Natural killer cell (primary cell): ENCODE data around the gene USP33. TPM values are rescaled to one million over a fixed set of nuclear protein-coding genes. Genes with fewer than 3 reads are reported as not detected.
"Not testable (repeated sequence)": the region's sequence is repeated elsewhere in the genome, so short reads cannot be mapped to it uniquely, and the experiment has no call there.

ENCODE experiments used
- ATAC-seq, 3 donors: fragments of 150-1000 bp in 2 of 3; fragments of 200-7000 bp in 1 of 3; cut with Tn5 transposase; 1 replicate in 1 of 3; 2 replicates in 2 of 3; pipeline ENCODE4 v1.10.0; 2021; ENCODE audit warnings: mild to moderate bottlenecking in 2 of 3, moderate library complexity in 2 of 3
- DNase-seq, 2 donors: peaks; one replicate each; pipeline versions ENCODE4 v3.0.0 to v3.0.0-alpha.2; 2013 to 2021; ENCODE audit warnings: mixed read lengths in 1 of 2
- H3K27ac ChIP-seq: one replicate; pipeline ENCODE4 v1.5.1; 2013; ENCODE audit warnings: mild to moderate bottlenecking, low read length
- H3K27me3 ChIP-seq: one replicate; pipeline ENCODE4 v1.6.1; 2013; ENCODE audit warnings: low read length; ENCODE audit not compliant: control insufficient read depth, insufficient read depth
- H3K36me3 ChIP-seq: one replicate; pipeline ENCODE4 v1.6.1; 2013; ENCODE audit warnings: low read length; ENCODE audit not compliant: control insufficient read depth, insufficient read depth
- H3K4me1 ChIP-seq: one replicate; pipeline ENCODE4 v1.6.1; 2013; ENCODE audit warnings: low read length; ENCODE audit not compliant: control insufficient read depth, insufficient read depth
- H3K4me3 ChIP-seq: one replicate; pipeline ENCODE4 v1.5.1; 2013; ENCODE audit warnings: low read length
- H3K9me3 ChIP-seq: one replicate; pipeline ENCODE4 v1.6.1; 2013; ENCODE audit warnings: low read length; ENCODE audit not compliant: control insufficient read depth, insufficient read depth
- H3K27ac Mint-ChIP-seq, 2 donors: one replicate each; pipeline ENCODE4 v1.8.0; 2022; ENCODE audit warnings: mild to moderate bottlenecking in 2 of 2, mixed read lengths in 2 of 2, moderate library complexity in 1 of 2
- H3K27me3 Mint-ChIP-seq, 2 donors: one replicate each; pipeline ENCODE4 v1.8.0; 2022; ENCODE audit warnings: low read depth in 2 of 2, mixed read lengths in 2 of 2
- H3K36me3 Mint-ChIP-seq: one replicate; pipeline ENCODE4 v1.8.0; 2022; ENCODE audit warnings: mixed read lengths
- H3K4me1 Mint-ChIP-seq, 2 donors: one replicate each; pipeline ENCODE4 v1.8.0; 2022; ENCODE audit warnings: mixed read lengths in 2 of 2
- H3K4me3 Mint-ChIP-seq: one replicate; pipeline ENCODE4 v1.8.0; 2022; ENCODE audit warnings: mild to moderate bottlenecking, moderate library complexity, mixed read lengths
- H3K9me3 Mint-ChIP-seq, 2 donors: one replicate each; pipeline ENCODE4 v1.8.0; 2022; ENCODE audit warnings: mixed read lengths in 2 of 2
- WGBS: methylation state at CpG from one replicate; pipeline ENCODE4 v1.1.7; 2013; ENCODE audit warnings: missing lambda C conversion rate; ENCODE audit not compliant: insufficient coverage; 5-methylcytosine and 5-hydroxymethylcytosine counted together
- intact Hi-C: fragments of 100-400 bp; cut with micrococcal nuclease; formaldehyde crosslinking; loops from one replicate; pipeline ENCODE4 v1.14.2; 2022
- total RNA-seq, 4 donors: library from RNA; stranded (reverse); fragments of 120-200 nt in 1 of 4; gene quantifications; one replicate each; pipeline versions ENCODE4 v1.2.3 to v1.2.4, GENCODE V29; 2013 to 2022
- TF ChIP-seq, protein P1 (sequence below): fragments of 200-600 bp; IDR thresholded peaks from one replicate; pipeline ENCODE4 v1.8.0; 2022; ENCODE audit warnings: antibody characterized with exemption

The USP33 gene
- total RNA-seq, 3 donors from 2014 or later (not counting 1 experiment from before 2014, with no cell fraction given), result 88.1 to 112 (median 101) TPM

DNA sequence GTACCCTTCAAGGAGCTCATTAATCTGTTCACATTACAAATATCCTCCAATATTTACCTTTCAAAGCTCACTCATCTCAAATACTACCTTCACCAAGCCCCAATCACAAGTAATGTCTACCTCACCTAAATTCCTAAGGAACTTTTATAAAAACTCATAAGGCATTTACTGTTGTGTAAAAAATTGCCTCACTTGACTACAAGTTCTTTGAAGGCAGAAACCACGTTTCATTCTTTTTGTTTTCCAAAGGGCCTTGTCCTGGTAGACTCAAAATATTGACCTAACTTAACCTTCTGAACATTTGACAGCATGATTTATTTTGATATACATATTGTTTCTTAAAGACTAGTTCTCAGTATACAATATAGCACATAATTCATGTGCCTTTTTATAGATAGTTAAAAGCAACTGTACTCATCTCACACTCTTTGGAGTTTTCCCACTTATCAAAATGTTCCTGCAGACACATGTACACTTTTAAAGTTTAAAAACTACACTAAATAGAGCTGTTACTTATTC is 2.5 kb downstream of the USP33 start:
- Histone ChIP-seq H3K36me3 (no peaks in the 10 kb centered on the region), H3K27ac (no peak overlapping the region), H3K4me3 (no peak overlapping the region), H3K27me3 (no peaks in the 10 kb centered on the region), H3K9me3 (no peaks in the 10 kb centered on the region), H3K4me1 (peaks cover 8% of the 10 kb centered on the region)
- Mint-ChIP-seq H3K27ac (peak overlapping the region; percentile 97), H3K36me3 (no peaks in the 10 kb centered on the region), H3K9me3 (no peaks in the 10 kb centered on the region), H3K4me1 (peaks cover 36 to 41% of the 10 kb centered on the region in 2 donors), H3K4me3 (peak overlapping the region; percentile 76), H3K27me3 (no peaks in the 10 kb centered on the region)
- DNase-seq (no peak), ATAC-seq (no peak)
- intact Hi-C loops, result no loop called here
- TF ChIP-seq, protein P1, sequence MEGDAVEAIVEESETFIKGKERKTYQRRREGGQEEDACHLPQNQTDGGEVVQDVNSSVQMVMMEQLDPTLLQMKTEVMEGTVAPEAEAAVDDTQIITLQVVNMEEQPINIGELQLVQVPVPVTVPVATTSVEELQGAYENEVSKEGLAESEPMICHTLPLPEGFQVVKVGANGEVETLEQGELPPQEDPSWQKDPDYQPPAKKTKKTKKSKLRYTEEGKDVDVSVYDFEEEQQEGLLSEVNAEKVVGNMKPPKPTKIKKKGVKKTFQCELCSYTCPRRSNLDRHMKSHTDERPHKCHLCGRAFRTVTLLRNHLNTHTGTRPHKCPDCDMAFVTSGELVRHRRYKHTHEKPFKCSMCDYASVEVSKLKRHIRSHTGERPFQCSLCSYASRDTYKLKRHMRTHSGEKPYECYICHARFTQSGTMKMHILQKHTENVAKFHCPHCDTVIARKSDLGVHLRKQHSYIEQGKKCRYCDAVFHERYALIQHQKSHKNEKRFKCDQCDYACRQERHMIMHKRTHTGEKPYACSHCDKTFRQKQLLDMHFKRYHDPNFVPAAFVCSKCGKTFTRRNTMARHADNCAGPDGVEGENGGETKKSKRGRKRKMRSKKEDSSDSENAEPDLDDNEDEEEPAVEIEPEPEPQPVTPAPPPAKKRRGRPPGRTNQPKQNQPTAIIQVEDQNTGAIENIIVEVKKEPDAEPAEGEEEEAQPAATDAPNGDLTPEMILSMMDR, result no peak
- WGBS, result 58% methylated on average over 1 of the region's 1 CpG

DNA sequence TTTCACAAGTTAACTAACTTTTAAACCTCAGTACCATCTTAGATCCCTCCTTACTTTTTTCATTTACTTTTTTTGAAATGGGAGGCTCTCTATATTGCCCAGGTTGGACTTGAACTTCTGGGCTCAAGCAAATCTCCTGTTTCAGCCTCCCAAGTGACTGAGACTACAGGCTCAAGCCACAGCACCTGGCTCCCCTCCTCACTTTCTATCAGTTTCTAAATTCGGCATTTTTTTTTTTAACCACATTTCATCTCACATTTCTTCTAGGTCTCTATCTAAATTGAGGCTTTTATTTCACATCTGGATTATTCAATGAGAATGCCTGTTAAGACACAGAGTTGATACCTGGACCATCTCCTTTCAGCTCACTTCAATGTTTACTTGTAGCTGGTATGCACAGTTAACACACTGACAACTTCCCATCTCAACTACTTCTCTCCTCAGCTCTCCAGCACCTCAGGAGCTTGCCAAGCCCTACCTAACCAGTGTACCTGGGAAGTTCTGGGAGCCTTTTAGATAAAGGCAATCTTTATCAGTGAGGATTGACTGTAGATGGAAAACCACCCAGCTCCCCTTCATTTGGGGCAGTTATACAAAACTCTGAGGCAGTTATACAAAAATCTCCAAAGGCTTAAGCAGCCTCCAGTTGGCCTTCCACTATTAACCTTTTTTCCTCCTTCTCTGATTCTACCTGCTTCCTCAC is 3.4 kb downstream of the USP33 start:
- H3K27ac Mint-ChIP-seq, result peak overlapping the region; percentile 97

DNA sequence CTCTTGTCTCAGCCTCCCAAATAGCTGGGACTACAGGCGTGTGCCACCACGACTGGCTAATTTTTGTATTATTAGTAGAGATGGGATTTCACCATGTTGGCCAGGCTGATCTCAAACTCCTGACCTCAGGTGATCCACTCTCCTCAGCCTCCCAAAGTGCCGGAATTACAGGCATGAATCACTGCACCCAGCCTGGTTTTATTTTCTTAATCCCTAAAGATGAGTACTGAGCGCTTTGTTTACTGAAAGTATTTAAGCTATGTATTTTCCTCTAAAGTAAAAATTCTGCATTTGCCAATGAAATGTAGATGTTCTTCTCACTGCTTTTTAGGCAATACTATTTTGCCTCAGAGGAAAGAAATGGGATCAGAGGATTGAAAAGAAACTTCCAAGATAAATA is 10.2 kb downstream of the USP33 start:
- H3K27ac ChIP-seq, intact Hi-C loops, DNase-seq, H3K27me3 Mint-ChIP-seq, H3K4me3 Mint-ChIP-seq, ATAC-seq, H3K4me3 ChIP-seq, H3K27me3 ChIP-seq, H3K36me3 Mint-ChIP-seq, H3K9me3 ChIP-seq, H3K27ac Mint-ChIP-seq, H3K36me3 ChIP-seq, H3K9me3 Mint-ChIP-seq, H3K4me1 ChIP-seq: not testable (repeated sequence)
- peaks cover 56 to 58% of the 10 kb centered on the region in 2 donors for H3K4me1 Mint-ChIP-seq
- 100% methylated on average over 1 of the region's 4 CpGs for WGBS

More for the DNA sequence above, 3.4 kb downstream of the USP33 start:
- no peaks in the 10 kb centered on the region for H3K9me3 Mint-ChIP-seq
- no peaks in the 10 kb centered on the region for H3K27me3 Mint-ChIP-seq
- ATAC-seq (no peak), DNase-seq (no peak)
- H3K36me3 Mint-ChIP-seq, result no peaks in the 10 kb centered on the region
- Histone ChIP-seq H3K36me3 (no peaks in the 10 kb centered on the region), H3K9me3 (no peaks in the 10 kb centered on the region), H3K27me3 (no peaks in the 10 kb centered on the region), H3K4me1 (peaks cover 8% of the 10 kb centered on the region), H3K4me3 (no peak overlapping the region), H3K27ac (no peak overlapping the region)
- TF ChIP-seq, protein P1, result no peak
- peaks cover 38 to 41% of the 10 kb centered on the region in 2 donors for H3K4me1 Mint-ChIP-seq
- 7% methylated on average over 1 of the region's 1 CpG for WGBS
- intact Hi-C loops, result no loop called here
- peak overlapping the region; percentile 36 for H3K4me3 Mint-ChIP-seq

DNA sequence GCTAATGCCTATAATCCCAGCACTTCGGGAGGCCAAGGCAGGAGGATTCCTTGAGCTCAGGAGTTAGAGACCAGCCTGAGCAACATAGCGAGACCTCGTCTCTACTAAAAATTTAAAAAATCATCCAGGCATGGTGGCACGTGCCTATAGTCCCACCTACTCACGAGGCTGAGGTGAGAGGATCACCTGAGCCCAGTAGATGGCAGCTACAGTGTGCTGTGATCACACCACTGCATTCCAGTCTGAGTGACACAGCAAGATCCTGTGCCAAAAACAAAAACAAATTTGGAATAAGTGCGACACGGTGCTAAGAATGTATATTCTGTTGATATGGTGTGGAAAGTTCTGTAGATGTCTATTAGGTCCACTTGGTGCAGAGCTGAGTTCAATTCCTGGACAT is 15.1 kb downstream of the USP33 start:
- no peaks in the 10 kb centered on the region for H3K9me3 Mint-ChIP-seq
- peak overlapping the region; percentile 1 to 27 for H3K27ac Mint-ChIP-seq
- H3K27me3 Mint-ChIP-seq, result no peaks in the 10 kb centered on the region
- H3K27ac ChIP-seq, result no peak overlapping the region
- no peaks in the 10 kb centered on the region for H3K9me3 ChIP-seq
- peaks cover 9% of the 10 kb centered on the region for H3K36me3 ChIP-seq
- DNase-seq, result no peak
- no peak overlapping the region for H3K4me3 ChIP-seq
- intact Hi-C loops, result no loop called here
- H3K4me1 ChIP-seq, result peaks cover 3% of the 10 kb centered on the region
- 89% methylated on average over 7 of the region's 7 CpGs for WGBS
- no peak for ATAC-seq
- TF ChIP-seq, protein P1, result no peak
- H3K27me3 ChIP-seq, result no peaks in the 10 kb centered on the region
- H3K36me3 Mint-ChIP-seq, result no peaks in the 10 kb centered on the region
- H3K4me1 Mint-ChIP-seq, result peaks cover 58 to 59% of the 10 kb centered on the region in 2 donors
- H3K4me3 Mint-ChIP-seq, result no peak overlapping the region
